ENCODE results near the gene ABCF2.

Gene ABCF2

DNA sequence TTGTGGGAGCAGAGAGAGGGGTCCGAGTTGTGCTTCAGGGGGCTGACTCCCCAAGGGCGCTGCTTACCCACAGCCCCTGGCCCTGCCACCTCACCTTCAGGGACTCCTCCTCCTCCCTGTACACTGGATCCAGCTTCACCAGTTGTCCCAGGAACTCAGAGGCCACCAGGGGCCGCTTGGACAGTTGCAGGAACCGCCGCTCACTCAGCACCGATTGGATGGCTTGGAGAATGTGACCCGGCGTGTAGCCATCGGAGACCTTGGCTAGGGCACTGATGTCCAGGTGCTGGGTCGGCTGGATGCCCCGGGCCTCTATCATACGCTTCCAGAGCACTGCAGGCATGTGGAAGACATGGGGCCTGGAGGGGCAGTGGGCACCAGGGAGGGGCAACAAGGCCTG lies 35.5 kb downstream of the ABCF2 start:
- no peak for DNase-seq

DNA sequence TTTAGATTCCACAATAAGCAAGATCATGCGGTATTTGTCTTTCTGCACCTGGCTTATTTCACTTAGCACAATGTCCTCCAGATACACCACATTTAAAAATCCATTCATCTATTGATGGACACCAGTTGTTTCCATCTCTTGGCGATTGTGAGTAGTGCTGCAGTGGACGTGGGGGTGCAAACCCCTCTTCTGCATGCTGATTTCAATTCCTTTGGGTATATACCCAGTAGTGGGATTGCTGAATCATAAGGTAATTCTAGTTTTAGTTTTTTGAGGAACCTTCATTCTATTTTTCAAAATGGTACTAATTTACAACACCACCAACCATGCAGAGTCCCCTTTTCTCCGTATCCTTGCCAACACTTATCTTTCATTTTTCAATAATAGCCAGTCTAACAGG lies 38.0 kb downstream of the ABCF2 start:
- no peak for DNase-seq

DNA sequence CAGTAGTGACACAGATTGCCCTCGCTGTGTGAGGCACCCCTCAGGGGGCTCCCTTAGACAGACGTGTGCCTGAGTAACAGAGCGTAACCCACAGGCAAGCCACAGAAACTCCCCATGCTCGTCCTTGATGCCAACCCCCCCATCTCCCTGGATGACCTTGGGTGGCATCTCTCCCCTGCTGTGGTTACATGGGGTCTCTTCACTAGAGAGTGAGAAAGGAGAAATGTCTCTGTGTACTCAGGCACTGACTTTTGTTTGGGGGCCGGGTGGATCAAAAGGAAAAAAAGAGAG lies 38.8 kb downstream of the ABCF2 start:
- no peak for DNase-seq

DNA sequence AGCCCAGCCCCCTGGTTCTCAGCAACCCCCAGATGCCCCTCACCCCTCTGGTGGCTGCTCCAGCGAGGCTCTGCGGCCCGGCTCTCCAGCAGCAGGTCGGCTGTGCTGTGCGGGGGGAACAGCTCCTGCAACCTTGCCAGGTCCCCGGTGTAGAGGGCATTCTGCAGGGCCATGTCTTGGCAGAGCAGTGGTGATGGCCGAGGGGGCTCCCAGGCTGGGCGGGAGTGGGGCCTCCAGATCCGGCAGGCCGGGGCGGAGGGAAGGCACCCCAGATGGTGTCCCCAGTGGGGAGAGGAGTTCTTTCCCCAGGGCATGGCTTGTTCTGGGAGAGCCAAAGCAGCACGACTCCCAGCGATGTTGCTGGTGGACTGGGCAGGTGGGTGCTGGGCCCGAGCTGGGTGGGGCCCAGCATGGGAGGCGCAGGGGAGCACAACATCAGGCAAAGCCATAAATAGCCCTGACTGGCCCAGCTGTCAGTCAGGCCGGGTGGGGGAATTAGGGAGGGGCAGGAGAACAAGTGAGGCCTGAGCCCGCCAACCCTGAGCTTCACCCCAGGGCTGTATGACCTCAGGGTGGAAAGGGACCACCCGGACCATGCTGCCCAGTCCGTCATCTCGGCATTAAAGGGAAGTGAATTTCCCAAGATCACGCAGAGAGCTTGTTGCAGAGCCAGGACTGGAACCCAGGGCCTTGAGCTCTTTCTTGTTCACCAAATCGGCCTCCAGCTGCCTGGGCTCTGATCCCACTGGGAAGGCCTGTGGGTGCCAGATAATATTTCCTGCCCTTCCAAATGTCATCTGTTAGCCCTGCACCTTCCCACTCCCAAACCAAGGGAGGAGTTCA lies 39.4 kb downstream of the ABCF2 start:
- DNase-seq, result no peak

DNA sequence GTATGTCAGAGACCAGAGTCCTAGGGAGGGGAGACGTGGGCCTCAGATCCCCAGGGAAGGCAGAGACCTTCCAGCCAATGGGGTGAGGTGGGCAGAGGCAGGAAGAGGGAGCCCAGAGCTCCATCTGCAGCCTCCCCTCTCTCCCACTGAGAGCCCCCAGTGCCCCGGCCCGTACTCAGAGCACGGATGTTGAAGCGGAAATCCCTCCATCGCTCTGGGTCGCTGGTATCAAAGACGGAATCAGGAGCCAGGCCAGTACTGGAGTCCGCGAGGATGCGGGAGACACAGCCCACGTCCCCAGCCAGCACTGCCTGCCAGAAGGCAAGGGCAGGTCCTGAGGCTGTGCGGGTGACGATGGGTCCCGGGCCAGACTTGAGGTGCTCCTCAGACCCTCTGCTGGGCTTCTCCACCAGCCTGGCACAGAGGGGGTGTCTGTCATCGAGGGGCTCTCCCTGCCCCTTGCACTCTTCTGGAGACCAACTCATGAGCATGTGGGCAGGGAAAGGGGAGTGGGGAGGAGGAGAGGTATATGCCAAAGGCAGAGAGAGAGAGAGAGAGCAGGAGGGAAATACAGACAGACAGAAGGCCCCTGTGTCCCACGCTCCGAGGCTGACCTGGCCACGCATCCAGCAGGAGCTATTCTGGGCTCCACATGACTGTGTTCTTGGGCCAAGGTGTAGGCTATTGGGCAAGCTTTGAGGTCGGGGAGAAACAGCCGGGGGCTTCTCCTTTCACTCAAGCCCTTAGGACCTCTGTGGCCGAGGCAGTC lies 40.2 kb downstream of the ABCF2 start, which contains the start of gene ASB10:
TSS of gene ASB10 (minus strand) at position 611 of the 769 bp plus-strand sequence. CDS start at position 491, 120 bp downstream.
- no peak for DNase-seq

DNA sequence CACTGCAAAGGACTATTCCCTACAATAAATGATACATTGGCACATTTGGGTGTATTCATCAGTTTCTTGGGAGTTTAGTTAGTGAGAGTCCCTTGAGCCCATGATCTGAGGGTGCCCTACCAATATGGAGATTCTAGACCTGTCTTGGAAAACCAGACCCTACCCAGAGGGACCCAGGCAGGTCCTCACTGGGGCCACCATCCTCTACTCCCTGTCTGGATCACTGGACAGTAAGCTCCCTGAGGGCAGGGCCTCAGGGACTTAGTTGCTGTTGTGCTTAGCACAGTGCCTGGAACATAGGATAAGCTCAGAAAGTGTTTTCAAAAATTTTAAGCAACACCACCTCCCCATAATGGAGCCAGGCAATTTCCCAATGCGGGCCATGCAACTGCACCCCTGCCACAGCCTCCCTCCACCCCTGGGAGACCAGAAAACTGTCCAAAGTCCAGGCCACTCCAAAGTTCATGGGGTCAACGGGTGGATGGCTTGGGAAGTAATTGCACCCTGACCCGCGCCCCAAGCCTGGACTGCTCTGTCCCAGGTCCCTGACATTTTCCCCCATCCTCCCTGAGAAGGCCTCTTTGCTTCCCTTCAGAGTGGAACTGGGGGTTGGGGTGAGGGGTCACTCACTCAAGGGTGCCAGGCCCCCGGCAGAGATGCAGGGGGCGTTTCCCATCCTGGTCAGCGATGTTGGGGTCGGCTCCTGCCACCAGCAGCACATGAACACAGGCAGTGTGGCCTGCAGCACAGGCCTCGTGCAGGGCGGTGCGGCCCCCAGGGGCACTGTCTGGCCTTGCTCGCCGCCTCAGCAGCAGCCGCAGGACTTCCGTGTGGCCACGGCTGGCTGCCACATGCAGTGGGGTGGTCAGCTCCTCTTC lies 41.0 kb downstream of the ABCF2 start:
- no peak for DNase-seq

DNA sequence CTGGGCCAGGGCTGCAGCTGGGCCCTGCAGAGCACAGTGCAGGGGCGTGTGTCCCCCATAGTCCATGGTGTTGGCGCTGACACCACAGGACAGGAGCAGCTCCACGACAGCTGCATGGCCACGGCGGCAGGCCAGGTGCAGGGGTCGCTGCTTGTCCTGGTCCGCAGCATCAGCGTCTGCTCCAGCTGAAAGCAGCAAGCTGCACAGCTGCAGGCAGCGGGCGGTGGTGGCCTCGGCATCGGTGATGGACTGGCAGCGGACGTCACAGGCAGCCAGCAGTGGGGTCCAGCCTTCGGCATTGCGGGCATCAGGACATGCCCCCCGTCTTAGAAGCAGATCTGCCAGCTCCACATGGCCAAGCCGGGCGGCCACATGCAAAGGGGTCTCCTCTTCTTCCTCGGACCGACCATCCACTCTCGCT lies 46.0 kb downstream of the ABCF2 start:
- no peak for DNase-seq

DNA sequence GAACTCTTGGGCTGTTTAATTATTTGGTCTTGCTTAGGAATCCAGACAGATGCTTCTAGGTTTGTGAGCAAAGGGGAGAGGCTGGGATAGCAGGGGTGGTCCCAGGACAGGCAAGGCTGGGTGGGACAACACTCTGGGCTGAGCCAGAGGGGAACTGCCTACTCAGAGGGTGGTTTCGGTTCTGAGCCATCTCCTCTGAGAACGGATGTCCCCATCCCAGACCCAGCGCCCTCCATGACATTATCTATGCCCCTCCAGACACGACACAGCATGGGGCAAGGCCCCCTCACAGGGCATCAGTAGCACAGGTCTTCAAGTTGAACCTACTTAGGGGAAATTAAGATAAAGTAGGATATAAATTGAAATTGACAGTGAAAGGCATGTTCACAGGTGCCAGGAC lies 47.1 kb downstream of the ABCF2 start:
- DNase-seq, result no peak

DNA sequence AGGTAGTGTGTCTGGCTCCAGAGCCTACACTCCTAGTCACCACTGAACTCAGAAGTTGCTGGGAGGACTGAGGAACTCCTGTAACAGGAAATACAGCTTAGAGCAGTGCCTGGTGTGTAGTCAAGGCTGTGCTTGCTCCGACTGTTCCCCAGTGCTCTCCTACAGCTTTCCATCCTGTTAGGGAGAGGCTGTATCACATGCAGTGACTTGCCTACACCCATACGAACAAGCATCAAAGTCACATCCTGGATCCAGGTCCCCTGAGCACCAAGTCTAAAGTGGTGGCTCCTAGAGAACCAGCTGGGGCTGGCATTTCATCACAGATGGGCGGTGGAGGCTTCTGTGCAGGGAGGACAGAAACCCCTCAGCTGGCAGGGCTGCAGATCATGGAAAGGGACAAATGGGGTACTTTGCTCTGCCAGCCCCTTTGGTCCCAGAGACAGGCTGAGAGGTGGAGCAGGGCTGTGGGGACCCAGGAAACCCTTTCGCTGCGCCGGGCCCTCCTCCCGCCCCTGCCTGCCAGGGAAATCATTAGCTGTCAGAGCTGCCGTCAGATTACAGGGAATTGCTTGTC lies 47.6 kb downstream of the ABCF2 start:
- DNase-seq, result no peak

DNA sequence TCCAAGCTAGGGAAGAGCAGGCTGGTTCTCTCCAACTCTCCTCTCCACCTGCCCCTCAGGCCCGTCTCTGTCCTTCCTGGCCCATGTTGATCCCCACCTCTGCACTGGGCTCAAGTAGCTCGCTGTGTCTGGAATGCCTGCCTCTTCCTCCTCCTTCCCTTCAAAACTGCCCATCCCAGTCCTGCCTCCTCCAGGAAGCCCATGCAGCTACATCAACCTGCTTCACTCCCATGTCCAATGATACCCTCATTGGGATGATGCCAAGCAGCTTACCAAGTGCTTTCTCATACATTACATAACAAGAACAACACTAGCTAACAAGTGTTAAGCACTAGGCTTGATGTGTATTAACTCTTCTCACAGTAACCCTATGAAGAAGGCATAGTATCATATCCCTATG lies 48.2 kb downstream of the ABCF2 start:
- DNase-seq, result no peak

DNA sequence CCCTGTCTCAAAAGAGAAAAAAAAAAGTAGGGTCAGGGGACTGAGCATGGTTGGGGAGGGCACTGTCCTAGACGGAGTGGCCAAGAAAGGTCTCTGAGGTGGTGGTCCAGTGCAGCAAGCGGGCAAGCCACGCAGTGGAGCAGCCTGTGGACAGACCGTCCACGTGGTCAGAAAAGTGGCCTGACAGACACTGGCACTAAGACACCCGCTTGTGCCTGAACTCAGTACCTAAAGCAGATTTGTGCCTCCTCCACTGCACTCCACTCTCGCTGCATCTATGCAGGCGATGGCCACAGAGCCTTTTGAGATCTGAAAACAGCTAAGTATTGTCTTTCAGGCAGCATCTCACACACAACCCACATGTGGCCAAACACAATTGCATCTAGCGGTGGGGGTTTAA lies 48.8 kb downstream of the ABCF2 start:
- DNase-seq, result no peak

DNA sequence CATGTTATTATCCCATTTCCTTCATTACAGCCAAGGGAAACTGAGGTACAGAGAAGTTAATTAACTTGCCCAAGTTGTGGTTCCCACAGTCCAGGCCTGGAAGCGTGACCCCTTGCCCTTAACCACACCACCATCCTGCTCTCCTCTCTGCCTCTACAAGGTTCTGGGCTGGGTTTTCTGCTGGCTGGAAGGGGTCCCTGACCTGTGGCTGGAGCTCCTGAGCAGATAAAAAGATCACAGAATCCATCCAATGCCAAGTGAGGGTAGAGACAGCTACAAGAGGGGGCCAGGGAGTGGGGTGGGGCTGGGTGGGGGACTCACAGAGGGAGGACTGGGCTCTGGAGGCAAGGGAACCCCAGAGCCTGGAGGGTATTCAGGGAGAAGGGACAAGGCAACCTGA lies 49.7 kb downstream of the ABCF2 start:
- no peak for DNase-seq

DNA sequence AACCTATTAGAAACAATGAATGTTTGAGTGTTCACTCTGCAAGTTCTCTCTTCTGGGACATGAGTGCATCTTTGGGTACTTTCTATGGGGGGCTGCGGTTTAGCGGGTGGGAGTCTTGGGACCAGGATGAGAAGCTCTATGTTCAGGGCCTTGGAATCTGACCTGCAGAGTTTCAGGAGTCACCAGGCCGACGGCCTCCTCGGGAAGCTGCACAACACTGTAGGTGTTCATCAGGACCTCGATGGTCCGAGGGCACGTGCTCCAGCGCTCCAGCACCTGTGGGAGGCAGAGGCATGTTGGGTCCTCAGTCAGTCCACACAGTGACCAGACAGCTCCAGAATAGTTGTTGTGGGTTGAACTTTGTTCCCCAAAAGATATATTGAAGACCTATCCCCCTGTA lies 50.6 kb downstream of the ABCF2 start:
- DNase-seq, result no peak

DNA sequence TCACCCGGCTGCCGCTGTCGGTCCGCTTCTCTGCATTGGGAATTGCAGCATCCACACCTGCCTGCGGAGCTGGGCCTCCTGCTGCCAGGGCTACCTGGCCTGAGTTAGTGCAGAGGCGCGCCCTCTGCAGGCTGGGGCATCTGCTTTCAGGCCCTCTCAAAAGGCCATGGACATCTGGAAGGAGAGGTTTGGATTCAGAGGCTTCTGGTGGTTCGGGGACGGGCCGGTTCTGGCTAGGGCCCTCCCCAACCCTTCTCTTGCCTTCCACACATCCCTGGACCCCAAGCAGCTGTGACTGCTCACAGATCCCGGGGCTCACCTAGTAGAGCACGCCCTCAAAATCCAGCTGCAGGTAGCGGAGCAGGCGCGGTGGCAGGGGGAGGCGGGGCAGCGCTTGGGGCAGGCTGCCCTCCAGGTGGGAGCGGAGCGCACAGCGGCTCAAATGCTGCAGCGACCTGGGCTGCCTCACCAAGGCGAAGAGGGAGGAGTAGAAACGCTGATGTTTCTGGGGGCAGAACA lies 51.2 kb downstream of the ABCF2 start:
- no peak for DNase-seq

DNA sequence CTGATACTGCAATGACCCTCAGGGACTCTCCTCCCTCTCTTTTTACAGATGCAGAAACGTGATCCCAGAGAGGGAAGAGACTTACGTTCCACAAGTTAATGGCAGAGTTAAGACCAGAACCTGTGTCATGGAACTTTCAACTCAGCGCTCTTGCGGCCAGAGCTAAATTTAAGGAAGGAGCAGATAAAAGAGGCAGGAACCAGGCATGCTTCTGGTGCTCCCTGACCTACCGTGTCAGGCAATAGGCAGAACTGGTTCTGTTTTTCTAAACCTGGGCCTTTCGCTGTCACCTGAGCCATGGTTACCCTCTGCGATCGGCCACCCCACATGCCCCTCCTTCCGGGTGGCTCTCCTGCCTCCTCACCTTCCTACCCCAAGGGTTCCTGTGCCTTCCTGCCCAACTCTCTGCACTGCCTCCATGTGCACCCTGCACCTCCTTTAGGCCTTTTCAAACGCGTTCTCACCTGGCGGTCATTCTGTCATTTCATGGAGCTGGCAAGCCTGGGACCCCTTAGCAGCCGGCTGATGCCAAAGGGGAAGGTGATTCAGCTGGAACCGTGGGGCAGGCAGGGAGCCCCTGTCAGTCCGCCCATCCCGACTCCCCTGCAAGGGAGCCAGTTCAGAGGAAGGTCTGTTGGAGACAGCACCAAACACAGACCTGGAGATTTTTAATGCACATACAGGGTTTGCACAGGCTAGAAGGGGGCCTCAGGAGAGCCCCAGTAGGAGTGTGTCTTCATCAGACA lies 51.8 kb downstream of the ABCF2 start:
- no peak for DNase-seq

DNA sequence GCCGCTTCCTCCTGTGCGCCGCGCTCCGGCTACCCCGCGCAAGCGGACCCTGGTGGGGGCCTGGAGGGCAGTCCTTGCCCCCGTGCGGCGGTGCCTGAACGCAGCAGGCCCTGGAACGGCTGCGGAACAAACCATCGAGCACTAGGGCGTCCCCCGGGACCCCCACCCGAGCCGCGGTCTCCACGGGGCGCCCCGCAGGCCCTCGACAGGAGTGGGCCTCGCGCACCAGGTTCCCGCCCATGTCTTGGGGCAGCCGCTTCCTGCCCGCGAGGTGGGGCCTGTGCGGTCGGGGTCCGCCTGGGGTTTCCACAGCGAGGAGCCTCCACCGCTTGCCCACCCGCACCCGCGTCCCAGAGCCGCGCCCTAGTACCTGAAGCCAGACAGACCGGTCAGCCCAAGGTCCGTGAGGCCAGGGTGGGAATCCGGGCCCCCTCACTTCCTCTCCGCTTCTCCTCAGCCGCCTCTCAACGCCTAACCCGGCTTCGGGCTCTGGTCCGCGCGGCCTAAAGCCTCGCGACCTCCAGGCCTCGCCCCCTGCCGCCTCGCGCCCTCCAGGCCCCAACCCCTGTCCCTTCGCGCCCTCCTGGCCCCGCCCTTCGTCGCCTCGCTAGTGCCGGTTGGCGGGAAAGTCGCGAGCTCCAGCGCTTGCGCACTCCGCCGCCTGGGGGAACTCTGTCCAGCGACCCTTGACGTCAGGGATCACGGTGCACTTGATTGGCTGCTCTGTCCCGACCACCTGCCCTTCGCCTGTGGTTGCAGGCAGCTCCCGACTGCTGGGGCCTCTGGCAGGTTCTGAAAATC lies 52.6 kb downstream of the ABCF2 start:
- no peak for DNase-seq

DNA sequence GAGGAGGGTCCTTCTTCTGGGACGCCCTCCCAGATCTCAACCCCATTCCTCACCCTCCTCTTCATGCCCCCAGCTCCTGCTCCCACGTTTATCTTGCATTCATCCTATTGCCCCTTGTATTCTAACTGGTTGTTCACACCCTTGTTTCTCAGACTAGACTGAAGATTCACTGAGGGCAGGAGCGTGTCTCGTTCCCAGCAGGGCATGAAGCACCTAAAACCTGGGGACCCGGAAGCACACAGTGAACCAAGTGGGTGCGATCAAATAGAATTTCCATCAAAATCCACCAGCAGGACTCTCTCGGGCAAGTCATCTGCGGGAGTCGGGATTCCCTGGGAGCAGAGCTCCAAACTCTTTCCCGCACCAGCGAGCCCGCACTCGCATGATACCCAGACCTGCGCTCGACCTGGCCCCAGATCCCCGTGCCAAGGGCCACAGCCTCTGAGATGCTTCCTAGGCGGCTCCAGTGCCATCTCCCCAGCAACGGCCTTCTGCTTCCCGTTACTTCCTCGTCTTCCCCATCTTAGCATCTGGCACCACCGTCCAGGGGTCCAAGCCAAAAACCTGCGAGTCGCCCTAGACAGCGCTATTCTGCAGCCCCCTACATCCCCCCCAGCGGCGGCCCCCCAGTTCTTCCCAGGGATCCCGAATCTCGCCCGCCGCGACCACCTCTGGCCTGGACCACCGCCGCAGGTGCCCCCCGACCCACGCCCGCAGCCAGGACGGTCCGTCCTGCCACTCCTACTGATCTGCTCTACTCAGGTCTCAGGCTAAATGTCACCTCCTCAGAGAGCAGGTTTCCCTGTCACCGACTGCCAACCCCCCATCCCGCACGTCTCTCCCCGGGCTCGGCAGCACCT lies 53.4 kb downstream of the ABCF2 start:
- no peak for DNase-seq

DNA sequence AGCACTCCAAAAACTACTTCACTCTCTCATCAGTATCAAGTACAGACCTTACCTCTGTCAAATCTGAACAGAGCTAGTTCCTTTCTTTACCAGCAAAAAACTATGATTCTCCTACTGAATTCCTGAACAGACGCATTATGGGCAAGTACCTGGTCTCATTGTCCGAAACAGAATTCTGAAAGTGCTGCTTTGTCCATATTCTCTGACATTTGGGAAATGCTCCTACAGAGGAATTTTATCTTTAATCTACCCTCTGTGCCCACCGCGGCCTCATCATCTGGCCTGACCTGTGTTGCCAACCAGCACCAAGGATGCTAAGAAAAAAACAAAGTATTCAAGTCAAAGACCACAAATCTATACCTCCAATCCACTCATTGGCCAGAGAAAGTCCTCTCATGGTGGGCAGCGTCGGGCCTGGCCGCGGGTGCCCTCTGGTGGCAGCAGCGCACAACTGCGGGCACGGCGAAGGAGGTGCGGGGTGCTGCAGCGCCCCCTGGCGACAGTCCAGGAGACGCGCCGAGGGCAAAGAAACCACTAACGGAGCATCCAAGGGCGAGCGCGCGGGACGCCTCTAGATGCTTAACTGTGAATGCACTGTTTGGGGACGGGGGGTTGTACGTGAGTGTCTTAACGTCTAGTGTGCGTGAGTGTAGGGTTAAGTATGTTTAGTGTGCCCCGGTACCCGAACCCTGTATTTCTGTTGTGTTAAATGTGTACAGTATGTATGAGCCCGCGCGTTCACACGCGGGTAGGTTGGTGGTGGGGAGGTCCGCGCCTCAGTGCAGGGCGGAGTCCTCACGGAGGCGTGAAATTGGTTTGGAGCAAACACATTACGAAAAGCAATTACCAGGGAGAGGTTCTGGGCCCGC lies 54.5 kb downstream of the ABCF2 start:
- peak; percentile 73 for DNase-seq

DNA sequence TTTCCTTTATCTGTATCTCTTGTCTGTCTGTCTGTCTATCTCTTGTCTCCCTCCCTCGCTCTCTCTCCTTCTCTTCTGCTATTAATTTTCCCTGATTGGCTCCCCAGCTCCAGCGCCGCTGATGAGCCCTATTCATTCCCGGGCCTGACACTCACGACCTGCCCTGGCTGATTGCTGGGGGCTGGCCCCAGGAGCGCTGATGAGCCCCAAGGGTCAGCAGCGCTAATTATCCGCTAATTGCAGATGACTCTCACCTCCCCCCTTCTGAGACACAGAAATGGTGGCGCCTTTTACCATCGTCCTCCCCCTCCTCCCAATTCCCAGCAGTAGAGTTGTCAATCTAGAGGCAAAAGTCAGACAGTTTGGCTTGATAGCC lies 58.2 kb downstream of the ABCF2 start:
- DNase-seq, result no peak

All from effector CD8-positive, alpha-beta T cell (primary cell).